ENCODE data around the gene RAB9A. TPM values are rescaled to one million over a fixed set of nuclear protein-coding genes. Genes with fewer than 3 reads are reported as not detected.
A peak's percentile ranks its signal among the peaks of the same experiment; 100 is the strongest.

The RAB9A gene
- total and polyA plus RNA-seq, 9 of the 15 experiments (the other 6 are each of a cell fraction or from before 2014, with no cell fraction given): 13.5 to 20.8 (median 17.7) TPM

DNA sequence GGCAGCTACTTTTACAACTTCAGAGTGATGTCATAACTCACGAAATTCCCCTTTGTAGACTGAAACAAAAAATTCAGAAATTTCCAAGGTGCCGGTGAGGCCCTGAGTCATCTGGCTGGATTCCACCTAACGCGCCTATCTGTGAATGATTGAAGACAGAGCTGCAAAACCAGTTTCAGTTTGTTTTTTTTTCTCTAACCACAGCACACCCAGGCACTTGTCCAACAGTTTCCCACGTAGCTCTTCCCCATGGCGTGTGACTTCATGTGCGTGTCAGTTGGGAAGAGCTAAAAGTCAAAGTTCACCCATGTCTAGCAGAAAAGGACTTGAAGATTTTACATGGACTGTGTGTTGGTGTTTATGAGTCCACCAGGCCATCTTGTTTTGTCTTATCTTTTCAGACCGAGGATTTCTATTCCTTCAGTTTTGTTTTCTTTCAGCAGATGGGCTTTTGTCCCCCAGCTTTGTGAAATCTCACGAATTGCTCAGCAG is 19.6 kb upstream of the RAB9A start (continued):
- TF ChIP-seq, protein P1, sequence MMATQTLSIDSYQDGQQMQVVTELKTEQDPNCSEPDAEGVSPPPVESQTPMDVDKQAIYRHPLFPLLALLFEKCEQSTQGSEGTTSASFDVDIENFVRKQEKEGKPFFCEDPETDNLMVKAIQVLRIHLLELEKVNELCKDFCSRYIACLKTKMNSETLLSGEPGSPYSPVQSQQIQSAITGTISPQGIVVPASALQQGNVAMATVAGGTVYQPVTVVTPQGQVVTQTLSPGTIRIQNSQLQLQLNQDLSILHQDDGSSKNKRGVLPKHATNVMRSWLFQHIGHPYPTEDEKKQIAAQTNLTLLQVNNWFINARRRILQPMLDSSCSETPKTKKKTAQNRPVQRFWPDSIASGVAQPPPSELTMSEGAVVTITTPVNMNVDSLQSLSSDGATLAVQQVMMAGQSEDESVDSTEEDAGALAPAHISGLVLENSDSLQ (IDR thresholded peaks at IDR 0.05): peak; percentile 55
- TF ChIP-seq ZNF3 (CRISPR knock-in tag; IDR thresholded peaks at IDR 0.05): no peak
- TF ChIP-seq, protein P2, sequence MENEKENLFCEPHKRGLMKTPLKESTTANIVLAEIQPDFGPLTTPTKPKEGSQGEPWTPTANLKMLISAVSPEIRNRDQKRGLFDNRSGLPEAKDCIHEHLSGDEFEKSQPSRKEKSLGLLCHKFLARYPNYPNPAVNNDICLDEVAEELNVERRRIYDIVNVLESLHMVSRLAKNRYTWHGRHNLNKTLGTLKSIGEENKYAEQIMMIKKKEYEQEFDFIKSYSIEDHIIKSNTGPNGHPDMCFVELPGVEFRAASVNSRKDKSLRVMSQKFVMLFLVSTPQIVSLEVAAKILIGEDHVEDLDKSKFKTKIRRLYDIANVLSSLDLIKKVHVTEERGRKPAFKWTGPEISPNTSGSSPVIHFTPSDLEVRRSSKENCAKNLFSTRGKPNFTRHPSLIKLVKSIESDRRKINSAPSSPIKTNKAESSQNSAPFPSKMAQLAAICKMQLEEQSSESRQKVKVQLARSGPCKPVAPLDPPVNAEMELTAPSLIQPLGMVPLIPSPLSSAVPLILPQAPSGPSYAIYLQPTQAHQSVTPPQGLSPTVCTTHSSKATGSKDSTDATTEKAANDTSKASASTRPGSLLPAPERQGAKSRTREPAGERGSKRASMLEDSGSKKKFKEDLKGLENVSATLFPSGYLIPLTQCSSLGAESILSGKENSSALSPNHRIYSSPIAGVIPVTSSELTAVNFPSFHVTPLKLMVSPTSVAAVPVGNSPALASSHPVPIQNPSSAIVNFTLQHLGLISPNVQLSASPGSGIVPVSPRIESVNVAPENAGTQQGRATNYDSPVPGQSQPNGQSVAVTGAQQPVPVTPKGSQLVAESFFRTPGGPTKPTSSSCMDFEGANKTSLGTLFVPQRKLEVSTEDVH (IDR thresholded peaks at IDR 0.05; ENCODE audit: low read depth, partially characterized antibody): no peak
- no peak for TF ChIP-seq NEUROD1 (IDR thresholded peaks at IDR 0.05; ENCODE audit: borderline replicate concordance, low read depth, low read length, partially characterized antibody)
- no peak for TF ChIP-seq SLC30A9 (CRISPR knock-in tag; IDR thresholded peaks at IDR 0.05)
- TF ChIP-seq, protein P3, sequence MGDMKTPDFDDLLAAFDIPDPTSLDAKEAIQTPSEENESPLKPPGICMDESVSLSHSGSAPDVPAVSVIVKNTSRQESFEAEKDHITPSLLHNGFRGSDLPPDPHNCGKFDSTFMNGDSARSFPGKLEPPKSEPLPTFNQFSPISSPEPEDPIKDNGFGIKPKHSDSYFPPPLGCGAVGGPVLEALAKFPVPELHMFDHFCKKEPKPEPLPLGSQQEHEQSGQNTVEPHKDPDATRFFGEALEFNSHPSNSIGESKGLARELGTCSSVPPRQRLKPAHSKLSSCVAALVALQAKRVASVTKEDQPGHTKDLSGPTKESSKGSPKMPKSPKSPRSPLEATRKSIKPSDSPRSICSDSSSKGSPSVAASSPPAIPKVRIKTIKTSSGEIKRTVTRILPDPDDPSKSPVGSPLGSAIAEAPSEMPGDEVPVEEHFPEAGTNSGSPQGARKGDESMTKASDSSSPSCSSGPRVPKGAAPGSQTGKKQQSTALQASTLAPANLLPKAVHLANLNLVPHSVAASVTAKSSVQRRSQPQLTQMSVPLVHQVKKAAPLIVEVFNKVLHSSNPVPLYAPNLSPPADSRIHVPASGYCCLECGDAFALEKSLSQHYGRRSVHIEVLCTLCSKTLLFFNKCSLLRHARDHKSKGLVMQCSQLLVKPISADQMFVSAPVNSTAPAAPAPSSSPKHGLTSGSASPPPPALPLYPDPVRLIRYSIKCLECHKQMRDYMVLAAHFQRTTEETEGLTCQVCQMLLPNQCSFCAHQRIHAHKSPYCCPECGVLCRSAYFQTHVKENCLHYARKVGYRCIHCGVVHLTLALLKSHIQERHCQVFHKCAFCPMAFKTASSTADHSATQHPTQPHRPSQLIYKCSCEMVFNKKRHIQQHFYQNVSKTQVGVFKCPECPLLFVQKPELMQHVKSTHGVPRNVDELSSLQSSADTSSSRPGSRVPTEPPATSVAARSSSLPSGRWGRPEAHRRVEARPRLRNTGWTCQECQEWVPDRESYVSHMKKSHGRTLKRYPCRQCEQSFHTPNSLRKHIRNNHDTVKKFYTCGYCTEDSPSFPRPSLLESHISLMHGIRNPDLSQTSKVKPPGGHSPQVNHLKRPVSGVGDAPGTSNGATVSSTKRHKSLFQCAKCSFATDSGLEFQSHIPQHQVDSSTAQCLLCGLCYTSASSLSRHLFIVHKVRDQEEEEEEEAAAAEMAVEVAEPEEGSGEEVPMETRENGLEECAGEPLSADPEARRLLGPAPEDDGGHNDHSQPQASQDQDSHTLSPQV (IDR thresholded peaks at IDR 0.05): peak; percentile 56; the same call in 1 of the 2 replicates
- peak; percentile 41 for TF ChIP-seq CBFA2T3 (IDR thresholded peaks at IDR 0.05)
- TF ChIP-seq, protein P4, sequence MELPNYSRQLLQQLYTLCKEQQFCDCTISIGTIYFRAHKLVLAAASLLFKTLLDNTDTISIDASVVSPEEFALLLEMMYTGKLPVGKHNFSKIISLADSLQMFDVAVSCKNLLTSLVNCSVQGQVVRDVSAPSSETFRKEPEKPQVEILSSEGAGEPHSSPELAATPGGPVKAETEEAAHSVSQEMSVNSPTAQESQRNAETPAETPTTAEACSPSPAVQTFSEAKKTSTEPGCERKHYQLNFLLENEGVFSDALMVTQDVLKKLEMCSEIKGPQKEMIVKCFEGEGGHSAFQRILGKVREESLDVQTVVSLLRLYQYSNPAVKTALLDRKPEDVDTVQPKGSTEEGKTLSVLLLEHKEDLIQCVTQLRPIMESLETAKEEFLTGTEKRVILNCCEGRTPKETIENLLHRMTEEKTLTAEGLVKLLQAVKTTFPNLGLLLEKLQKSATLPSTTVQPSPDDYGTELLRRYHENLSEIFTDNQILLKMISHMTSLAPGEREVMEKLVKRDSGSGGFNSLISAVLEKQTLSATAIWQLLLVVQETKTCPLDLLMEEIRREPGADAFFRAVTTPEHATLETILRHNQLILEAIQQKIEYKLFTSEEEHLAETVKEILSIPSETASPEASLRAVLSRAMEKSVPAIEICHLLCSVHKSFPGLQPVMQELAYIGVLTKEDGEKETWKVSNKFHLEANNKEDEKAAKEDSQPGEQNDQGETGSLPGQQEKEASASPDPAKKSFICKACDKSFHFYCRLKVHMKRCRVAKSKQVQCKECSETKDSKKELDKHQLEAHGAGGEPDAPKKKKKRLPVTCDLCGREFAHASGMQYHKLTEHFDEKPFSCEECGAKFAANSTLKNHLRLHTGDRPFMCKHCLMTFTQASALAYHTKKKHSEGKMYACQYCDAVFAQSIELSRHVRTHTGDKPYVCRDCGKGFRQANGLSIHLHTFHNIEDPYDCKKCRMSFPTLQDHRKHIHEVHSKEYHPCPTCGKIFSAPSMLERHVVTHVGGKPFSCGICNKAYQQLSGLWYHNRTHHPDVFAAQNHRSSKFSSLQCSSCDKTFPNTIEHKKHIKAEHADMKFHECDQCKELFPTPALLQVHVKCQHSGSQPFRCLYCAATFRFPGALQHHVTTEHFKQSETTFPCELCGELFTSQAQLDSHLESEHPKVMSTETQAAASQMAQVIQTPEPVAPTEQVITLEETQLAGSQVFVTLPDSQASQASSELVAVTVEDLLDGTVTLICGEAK (IDR thresholded peaks at IDR 0.05): no peak
- TF ChIP-seq, protein P4 (CRISPR knock-in tag; IDR thresholded peaks at IDR 0.05): no peak
- TF ChIP-seq ERF (CRISPR knock-in tag; IDR thresholded peaks at IDR 0.05): no peak
- TF ChIP-seq NBN (IDR thresholded peaks at IDR 0.05; ENCODE audit: low read depth): no peak
